Measurements from ENCODE around the gene S100A3.

Gene S100A3

DNA sequence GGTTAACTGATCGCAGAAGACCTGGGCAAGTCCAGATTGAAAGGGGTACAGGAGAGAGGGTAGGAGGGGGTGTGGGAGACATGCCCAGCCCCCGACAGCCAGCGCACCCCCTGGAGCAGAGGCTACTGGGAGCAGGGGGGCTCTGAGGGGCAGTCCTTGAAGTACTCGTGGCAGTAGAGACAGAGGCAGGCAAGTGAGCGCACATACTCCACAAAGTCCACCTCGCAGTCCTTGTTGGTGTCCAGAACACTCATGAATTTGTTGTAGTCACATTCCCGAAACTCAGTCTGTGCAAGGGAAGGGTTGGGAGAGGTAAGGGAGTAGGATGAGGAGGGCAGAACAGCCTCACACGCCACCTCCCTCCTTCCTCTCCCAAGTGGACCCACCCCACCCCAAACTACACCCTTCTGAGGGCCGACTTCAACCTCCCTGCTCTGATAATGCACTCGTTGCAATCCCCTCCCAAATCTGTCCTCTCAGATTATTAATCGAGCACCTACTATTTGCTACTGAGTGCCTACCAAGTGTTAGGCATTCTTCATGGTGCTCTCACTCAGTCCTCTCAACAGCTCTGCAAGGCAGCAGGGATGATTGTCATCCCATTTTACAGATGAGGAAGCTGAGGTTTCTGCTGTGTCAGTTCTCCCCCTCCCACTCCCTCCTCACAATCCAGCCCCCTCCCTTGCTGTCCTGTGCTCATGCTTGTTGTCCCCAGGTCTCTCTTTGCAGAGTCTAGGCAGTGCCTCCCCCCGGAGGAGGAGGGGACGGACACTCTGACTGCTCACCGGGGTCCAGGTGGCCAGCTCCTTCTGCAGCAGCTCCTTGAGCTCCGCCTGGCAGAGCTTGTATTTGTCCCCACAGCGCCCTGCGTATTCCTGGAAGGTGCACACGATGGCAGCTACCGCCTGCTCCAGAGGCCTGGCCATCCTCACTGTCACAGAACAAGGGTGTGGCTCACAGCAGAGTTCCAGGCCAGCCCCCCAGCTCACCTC lies 1.2 kb downstream of the S100A3 start:
- DNase-seq, result peak; percentile 41

DNA sequence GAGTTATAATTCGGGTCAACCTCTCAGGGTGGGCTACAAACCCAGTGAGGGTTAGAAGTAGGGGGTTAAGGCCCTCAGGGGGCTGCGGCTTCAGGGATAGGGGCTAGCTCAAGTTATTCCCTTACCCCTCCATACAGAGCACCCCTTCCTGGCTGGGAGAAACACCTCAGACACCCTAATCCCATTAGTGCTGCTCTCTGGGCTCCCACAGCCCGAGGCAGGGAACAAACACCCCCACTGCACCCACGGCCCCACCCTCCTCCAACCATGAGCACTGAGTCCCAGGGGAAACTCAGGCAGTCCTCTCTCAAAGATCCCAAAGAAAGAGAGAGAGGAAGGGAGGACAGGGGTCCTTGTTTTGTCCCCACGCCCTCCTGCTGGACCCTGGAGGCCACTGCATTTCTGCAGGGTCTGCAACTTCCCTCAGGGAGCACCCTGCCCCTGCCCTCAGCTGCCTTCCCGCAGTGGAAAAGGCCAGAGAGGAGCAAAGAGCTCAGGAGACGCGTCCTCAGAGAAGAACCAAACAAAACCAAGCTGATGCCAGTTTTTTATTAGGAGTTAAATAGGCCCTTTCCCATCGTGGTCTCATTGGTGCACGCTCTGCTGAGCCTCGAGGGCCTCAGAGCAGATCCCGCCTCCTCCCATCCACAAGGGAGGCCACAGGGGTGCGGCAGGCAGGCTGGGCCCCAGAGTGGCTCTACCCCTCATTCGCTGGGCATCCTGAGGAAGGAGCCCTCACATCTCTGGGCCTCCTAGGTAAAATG lies 2.1 kb downstream of the S100A3 start:
- DNase-seq, result no peak

GRCh38 chr1:153546371-153546770 lies 2.7 kb downstream of the S100A3 start:
- no peak for DNase-seq

DNA sequence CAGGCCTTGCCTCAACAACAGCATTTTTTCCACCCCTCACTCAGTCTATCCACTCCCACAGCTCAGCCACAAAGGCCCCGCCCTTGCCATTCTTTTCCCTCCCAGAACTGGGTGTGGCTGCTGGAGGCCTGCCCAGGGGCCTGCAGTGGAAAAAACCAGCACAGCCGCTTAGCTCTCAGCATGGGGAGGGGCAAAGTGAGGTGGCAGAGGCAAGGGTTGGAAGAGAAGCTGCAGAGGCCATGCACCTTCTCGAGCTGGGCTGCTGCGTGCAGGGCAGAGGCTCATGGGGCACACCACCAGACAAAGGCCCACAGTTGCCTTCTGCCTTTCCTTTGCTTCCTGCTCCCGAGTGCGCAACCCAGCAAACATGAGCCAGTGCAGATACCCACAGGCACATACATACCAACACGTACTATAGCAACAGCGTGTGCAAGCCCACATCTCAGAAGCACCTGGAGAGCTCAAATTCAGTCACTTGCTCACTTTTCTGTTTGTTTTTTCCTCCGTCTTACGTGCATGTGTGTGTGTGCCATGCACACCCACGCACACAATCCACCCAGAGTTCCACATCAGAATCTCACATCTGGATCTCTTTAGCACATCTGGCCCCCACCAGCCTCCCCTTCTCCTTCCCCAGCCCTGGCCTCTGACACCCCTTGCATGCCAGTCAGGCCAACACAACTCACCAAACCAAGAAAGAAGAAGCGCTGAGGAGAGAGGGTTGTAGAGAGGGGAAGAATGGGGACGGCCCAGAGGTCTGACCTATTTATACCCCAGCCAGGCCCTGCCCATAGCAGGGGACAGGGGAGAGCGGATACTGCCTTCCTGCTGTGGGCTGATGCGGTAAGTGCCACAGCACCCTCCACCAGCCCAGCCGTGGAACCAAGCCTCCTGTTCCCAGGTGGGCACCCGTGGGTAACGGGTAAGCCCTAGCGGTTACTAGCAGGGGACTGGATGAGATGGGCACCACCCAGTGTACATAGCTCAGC lies 3.7 kb downstream of the S100A3 start, which contains the start of gene S100A4:
S100A4 (minus strand) TSS at position 740 of the 989 bp plus-strand sequence. CDS start 1,012 bp downstream, outside the sequence.
- peak; percentile 84 for DNase-seq

- no peak for DNase-seq
These were observed 4.5 kb downstream of the S100A3 start for GRCh38 chr1:153544453-153545066.

DNA sequence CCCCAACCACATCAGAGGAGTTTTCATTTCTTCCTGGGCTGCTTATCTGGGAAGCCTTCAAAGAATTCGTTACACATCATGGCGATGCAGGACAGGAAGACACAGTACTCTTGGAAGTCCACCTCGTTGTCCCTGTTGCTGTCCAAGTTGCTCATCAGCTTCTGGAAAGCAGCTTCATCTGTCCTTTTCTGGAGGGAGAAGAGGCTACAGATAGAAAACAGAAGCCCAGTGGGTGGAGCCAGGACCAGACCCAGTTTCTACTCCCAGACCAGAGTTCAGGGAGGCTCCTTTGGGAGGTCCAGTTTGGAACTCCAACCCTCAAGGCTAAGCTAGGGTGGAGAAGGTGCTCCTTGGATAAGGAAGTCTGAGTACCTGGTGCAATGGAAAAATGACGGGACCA lies 5.3 kb downstream of the S100A3 start:
- no peak for DNase-seq

DNA sequence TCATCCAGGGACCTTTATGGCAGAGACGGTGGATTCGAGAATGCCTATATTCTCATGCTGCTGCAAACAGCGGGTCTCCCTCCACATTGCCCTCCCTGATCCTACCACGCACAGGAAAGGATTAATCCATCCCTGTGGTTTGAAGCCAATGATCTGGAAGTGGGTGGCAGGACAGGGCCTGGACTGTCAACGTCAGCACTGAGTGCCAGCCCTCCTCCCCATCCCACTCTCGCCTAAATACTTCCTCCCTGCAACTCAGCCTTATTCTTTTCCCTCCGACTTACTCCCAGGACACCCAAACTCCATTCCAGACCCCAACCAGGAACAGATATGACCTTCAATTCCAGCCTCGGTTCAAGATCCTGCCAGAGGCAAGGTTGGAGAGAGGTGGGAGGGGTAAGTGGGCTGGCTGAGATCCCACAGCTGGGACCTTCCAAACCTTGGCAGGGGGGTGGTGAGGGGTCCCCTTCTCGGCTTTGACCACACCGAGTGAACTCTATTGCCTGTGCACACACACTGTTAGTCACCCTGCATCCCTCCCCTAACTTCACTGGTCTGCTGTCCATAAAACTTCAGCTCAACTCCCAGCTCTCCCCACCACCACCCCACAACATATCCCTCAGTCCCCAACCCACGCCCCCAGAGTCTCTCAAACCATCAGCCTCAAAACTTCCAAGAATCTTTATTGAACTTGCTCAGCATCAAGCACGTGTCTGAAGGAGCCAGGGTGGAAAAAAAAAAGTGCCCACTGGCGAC lies 5.9 kb downstream of the S100A3 start:
- DNase-seq, result no peak

DNA sequence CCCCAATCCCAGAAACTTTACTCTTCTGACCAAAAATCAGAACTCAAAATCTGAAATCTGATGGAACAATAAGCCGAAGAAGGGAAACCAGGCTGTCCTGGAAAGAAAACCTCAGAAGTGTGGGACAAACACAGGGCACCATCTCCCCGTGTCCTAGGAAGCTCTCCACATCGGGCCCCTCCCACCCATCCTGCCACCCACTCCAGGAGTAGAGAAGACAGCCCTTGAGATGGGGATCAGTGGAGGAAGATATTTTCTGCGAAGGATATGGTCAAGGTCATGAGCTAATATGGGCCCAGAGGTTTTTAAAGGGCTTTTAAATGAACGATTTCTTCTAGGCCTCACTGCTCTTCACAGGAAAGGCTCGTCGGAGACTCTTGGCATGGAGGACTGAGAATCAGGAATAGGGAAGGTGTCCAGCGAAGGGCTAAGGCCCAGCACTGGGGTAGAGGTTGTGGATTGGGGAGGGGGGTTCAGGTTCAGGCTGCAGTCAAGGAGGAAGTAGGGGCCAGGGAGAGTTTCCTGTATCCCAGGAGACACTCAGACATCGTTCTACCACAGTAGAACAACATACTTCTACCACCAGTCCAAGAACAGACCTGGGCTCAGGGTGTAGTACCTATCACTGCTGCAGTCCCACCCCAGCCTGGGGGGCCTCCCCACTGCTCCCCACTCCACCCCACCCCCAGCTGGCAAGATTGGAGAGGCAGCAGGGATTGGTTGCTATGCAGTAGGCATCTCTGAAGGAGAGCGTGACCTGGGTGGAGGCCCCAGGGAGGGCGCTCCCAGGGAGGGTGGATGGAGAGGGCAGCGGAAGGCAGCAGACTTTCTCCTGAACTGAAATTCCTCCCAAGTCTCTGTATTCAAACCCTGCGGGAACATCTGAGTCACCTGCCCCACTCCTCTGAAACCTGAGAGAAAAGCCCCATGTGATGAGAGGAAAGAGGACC lies 7.1 kb downstream of the S100A3 start:
- no peak for DNase-seq

DNA sequence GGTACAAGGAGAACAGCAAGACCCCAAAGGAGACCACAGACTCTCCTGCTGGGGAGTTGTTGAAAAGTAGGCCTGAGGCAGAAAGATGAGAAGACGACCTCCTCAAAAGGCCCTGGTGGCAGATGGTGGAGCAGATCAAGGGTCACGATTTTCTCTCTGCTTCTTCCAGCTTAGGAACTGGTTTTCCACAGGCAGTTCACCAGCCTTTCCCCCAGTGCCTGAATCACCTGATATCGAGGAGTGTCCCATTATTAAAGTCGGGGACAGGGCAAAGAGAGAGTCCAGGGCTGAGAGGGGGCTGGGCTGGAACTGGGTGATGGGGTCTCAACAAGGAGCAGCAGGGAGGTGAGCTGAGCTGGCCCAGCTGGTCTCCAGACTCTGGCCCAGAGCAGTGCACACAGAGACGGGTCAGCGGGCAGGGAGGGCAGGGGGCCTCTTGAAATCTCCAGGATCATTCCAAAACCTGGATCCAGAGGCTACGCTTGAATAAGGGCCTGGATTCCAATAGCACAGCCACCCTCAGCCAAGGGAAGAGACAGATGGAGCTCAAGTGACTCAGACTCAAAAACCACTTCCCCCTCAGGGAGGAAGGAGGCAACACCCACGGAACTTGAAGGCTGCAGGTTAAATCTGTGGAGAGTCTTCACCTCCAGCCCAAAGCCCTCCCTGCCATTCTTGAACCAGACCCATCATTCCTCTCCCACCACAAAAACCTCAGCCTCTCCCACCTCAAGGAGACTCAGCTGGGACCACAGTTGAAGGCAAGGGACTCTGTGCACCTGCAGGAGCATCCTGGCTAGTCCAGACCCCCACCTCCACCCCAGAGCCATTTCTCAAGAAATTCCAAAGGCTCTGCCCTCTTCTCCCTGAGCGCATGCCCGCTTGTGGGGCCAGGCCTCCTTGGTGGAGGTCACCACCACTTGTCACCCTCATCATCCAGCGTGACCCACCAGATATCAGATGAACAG lies 8.4 kb downstream of the S100A3 start, which contains the start of gene S100A5:
S100A5 (minus strand) TSS at position 541 of the 968 bp plus-strand sequence. CDS start 743 bp downstream, outside the sequence.
- DNase-seq, result peak; percentile 75

GRCh38 chr1:153539395-153540093 lies 9.5 kb downstream of the S100A3 start:
- DNase-seq, result no peak

GRCh38 chr1:153538315-153538821 lies 10.7 kb downstream of the S100A3 start:
- DNase-seq, result no peak

DNA sequence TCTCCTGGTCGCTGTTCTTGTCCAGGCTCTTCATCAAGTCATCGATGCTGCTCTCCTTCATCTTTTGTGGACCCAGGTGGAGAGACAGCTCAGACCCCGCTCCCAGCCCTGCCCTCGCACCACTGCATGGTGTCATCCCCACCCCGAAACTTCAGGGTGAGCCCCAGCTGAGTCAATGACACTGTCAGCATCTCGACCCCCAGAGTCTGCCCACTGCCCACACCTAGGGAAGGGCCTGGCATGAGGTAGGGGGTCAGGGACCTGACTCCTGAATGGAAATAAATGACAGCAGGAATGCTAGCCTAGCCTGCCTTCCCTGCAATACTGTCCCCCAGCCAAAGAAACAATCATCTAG lies 11.7 kb downstream of the S100A3 start:
- DNase-seq, result no peak

DNA sequence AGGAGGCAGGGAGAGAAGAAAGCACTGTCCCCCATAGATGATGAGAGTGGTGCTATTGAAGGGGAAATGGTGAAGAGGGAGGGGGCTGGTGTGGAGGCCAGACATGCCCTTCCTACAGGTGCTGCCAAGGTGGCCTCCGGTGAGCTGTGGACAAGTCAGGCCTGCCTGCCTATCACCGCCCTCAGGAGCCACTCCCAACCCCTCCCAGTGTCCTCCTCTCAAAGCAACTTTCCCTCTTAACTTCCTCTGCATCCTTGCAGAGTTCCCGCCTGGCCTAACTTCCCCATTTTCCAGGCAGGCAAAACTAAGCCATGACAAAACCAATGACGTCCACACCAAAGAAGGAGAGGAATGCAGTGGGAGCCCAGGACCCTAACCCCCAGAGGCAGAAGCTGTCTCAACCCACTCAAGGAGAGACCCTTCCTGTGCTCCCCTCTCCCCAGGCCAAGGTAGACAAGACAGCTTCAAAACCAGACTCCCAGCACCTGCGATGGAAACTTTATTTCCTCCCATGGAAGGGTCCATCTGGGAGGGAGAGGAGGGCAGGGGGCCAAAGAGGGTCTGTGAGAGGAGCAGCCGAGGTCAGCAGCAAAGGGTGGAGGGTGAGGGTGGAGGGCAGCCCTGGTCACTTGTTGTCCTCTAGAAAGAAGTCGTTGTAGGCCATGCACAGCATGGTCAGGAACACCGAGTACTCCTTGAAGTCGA lies 12.2 kb downstream of the S100A3 start:
- DNase-seq, result peak; percentile 56

DNA sequence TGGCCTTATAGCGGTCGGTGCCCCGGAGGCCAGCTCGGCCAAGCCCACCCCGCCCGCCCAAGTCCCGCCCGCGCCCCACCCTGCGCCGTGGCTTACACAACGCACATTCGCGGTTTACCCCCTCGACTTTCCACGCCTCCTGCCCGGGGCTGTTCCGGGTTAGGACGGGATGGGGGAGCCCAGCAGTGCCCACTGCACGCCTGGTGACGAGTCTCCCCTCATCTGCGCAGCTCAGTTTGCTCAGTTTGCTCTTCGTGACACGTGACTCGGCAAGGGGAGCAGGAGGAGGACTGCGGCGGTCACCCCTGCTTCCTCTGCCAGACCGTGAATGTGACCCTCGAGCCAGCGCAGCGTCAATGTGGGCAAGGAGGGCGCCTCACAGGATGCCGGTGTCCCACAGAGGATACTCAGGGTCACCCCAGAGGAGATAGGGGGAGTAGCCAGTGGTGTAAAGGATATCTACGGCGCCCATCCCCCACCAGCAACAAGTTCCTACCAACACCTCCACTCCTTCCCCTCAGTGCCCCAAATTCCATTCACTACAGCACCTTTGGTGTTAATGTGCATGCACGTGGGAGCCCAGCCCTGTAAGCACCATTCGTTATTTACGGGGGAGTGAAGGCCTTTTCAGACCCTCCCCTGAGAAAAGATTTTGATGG lies 12.9 kb downstream of the S100A3 start:
- DNase-seq, result peak; percentile 81

- DNase-seq, result peak; percentile 73
These were observed 13.6 kb downstream of the S100A3 start, which contains the start of gene S100A6 for GRCh38 chr1:153535242-153536011. TSS of gene S100A6 (minus strand) at chr1:153535991. CDS start at chr1:153535339, 652 bp downstream.

GRCh38 chr1:153534925-153535241 lies 14.2 kb downstream of the S100A3 start:
- DNase-seq, result no peak
